HEK293 (cell line): Measurements from ENCODE around the gene TTLL3.

Source experiments
- CTCF ChIA-PET: fragments of 350-600 bp; formaldehyde crosslinking; extraction: SDS; loops from one replicate; lab custom pipeline; 2021; ENCODE audit warnings: antibody characterized with exemption; lab: Yijun Ruan, JAX
- POLR2A ChIA-PET: fragments of 300-600 bp; formaldehyde crosslinking; extraction: SDS; loops from one replicate; lab custom pipeline; 2020; ENCODE audit warnings: antibody characterized with exemption, inconsistent platforms; lab: Yijun Ruan, JAX
- H3K27ac ChIP-seq: fragments of 200-500 bp; sonication (Bioruptor generic); 2 replicates; pipeline ENCODE4 v1.5.1; 2014; ENCODE audit warnings: low read depth, low read length, control low read depth, inconsistent platforms; ENCODE audit errors: extremely low read depth
- H3K36me3 ChIP-seq, 2 experiments: fragments of 200-500 bp in 1 of 2; sonication (Bioruptor generic) in 1 of 2; 1 replicate in 1 of 2; 2 replicates in 1 of 2; pipeline ENCODE4 v1.5.1; 2014 to 2017; ENCODE audit warnings: inconsistent platforms in 2 of 2, low read length in 2 of 2; ENCODE audit not compliant: control insufficient read depth in 2 of 2, insufficient read depth in 1 of 2
- H3K4me1 ChIP-seq: fragments of 200-500 bp; sonication (Bioruptor generic); 2 replicates; pipeline ENCODE4 v1.5.1; 2014; ENCODE audit warnings: mild to moderate bottlenecking, low read length, inconsistent platforms; ENCODE audit not compliant: control insufficient read depth, insufficient read depth
- H3K4me3 ChIP-seq: 2 replicates; pipeline ENCODE4 v1.5.1; 2011; ENCODE audit warnings: low read depth, mild to moderate bottlenecking, control low read depth, low read length, moderate library complexity
- H3K9me3 ChIP-seq: fragments of 200-500 bp; sonication (Bioruptor generic); 2 replicates; pipeline ENCODE4 v1.5.1; 2014; ENCODE audit warnings: low read depth, low read length, inconsistent platforms; ENCODE audit not compliant: control insufficient read depth, insufficient read depth
- HOXA7 ChIP-seq: sonication (generic); formaldehyde crosslinking; IDR thresholded peaks from 2 replicates; pipeline ENCODE4 v1.8.1; 2022; ENCODE audit warnings: missing genetic modification reagents, borderline replicate concordance
- HOXD13 ChIP-seq: sonication (generic); formaldehyde crosslinking; IDR thresholded peaks from 2 replicates; pipeline ENCODE4 v1.8.0; 2022; ENCODE audit warnings: missing genetic modification reagents, borderline replicate concordance
- KLF8 ChIP-seq: fragments of 450-650 bp; formaldehyde crosslinking; IDR thresholded peaks from 2 replicates; pipeline ENCODE4 v1.5.1; 2016; ENCODE audit warnings: missing biosample characterization, missing genetic modification characterization
- OVOL3 ChIP-seq: fragments of 450-650 bp; formaldehyde crosslinking; IDR thresholded peaks from 2 replicates; pipeline ENCODE4 v1.5.1; 2016; ENCODE audit warnings: missing biosample characterization, missing genetic modification characterization
- PRDM4 ChIP-seq: fragments of 450-650 bp; formaldehyde crosslinking; IDR thresholded peaks from 2 replicates; pipeline ENCODE4 v1.5.1; 2017; ENCODE audit warnings: missing biosample characterization, missing genetic modification characterization
- REST ChIP-seq: fragments of 450-650 bp; formaldehyde crosslinking; IDR thresholded peaks from 2 replicates; pipeline ENCODE4 v1.5.1; 2016; ENCODE audit warnings: missing biosample characterization, missing genetic modification characterization
- SALL2 ChIP-seq: fragments of 450-650 bp; formaldehyde crosslinking; IDR thresholded peaks from 2 replicates; pipeline ENCODE4 v1.5.0; 2017; ENCODE audit warnings: missing biosample characterization, mild to moderate bottlenecking, missing genetic modification characterization, borderline replicate concordance
- TSHZ1 ChIP-seq: fragments of 450-650 bp; formaldehyde crosslinking; IDR thresholded peaks from 2 replicates; pipeline ENCODE4 v1.5.1; 2016; ENCODE audit warnings: missing biosample characterization, missing genetic modification characterization, borderline replicate concordance
- ZBTB11 ChIP-seq: fragments of 450-650 bp; formaldehyde crosslinking; conservative IDR thresholded peaks from 2 replicates; pipeline ENCODE4 v1.5.1; 2016; ENCODE audit warnings: low read depth, missing biosample characterization, missing genetic modification characterization
- ZFHX2 ChIP-seq: fragments of 450-650 bp; formaldehyde crosslinking; conservative IDR thresholded peaks from 2 replicates; pipeline ENCODE4 v1.5.1; 2016; ENCODE audit warnings: missing biosample characterization, missing genetic modification characterization
- ZFP41 ChIP-seq: fragments of 450-650 bp; formaldehyde crosslinking; IDR thresholded peaks from 2 replicates; pipeline ENCODE4 v1.5.1; 2016; ENCODE audit warnings: missing biosample characterization, missing genetic modification characterization, borderline replicate concordance
- ZNF114 ChIP-seq: fragments of 450-650 bp; formaldehyde crosslinking; IDR thresholded peaks from 2 replicates; pipeline ENCODE4 v1.5.0; 2017; ENCODE audit warnings: missing biosample characterization, missing genetic modification characterization
- ZNF121 ChIP-seq: fragments of 450-650 bp; formaldehyde crosslinking; IDR thresholded peaks from 2 replicates; pipeline ENCODE4 v1.5.1; 2016; ENCODE audit warnings: missing biosample characterization, missing genetic modification characterization
- ZNF16 ChIP-seq: fragments of 450-650 bp; formaldehyde crosslinking; IDR thresholded peaks from 2 replicates; pipeline ENCODE4 v1.5.1; 2016; ENCODE audit warnings: low read depth, missing biosample characterization, missing genetic modification characterization
- ZNF174 ChIP-seq: fragments of 450-650 bp; formaldehyde crosslinking; IDR thresholded peaks from 2 replicates; pipeline ENCODE4 v1.5.0; 2017; ENCODE audit warnings: missing biosample characterization, mild to moderate bottlenecking, missing genetic modification characterization
- ZNF248 ChIP-seq: fragments of 450-650 bp; formaldehyde crosslinking; IDR thresholded peaks from 2 replicates; pipeline ENCODE4 v1.5.1; 2017; ENCODE audit warnings: missing biosample characterization, missing genetic modification characterization
- ZNF266 ChIP-seq: fragments of 450-650 bp; formaldehyde crosslinking; IDR thresholded peaks from 2 replicates; pipeline ENCODE4 v1.5.1; 2016; ENCODE audit warnings: missing biosample characterization, missing genetic modification characterization, low read depth
- ZNF302 ChIP-seq: fragments of 450-650 bp; formaldehyde crosslinking; IDR thresholded peaks from 2 replicates; pipeline ENCODE4 v1.5.1; 2016; ENCODE audit warnings: missing biosample characterization, missing genetic modification characterization, low read depth
- ZNF350 ChIP-seq: fragments of 450-650 bp; formaldehyde crosslinking; IDR thresholded peaks from 2 replicates; pipeline ENCODE4 v1.5.0; 2017; ENCODE audit warnings: missing biosample characterization, mild to moderate bottlenecking, missing genetic modification characterization
- ZNF530 ChIP-seq: fragments of 450-650 bp; formaldehyde crosslinking; IDR thresholded peaks from 2 replicates; pipeline ENCODE4 v1.5.1; 2016; ENCODE audit warnings: low read depth, missing biosample characterization, missing genetic modification characterization
- ZNF585B ChIP-seq: fragments of 450-650 bp; formaldehyde crosslinking; IDR thresholded peaks from 2 replicates; pipeline ENCODE4 v1.5.1; 2016; ENCODE audit warnings: missing biosample characterization, missing genetic modification characterization
- ZNF670 ChIP-seq: fragments of 450-650 bp; formaldehyde crosslinking; IDR thresholded peaks from 2 replicates; pipeline ENCODE4 v1.5.1; 2016; ENCODE audit warnings: missing biosample characterization, missing genetic modification characterization, low read depth
- ZNF768 ChIP-seq: fragments of 450-650 bp; formaldehyde crosslinking; IDR thresholded peaks from 2 replicates; pipeline ENCODE4 v1.5.1; 2018; ENCODE audit warnings: missing biosample characterization, mild to moderate bottlenecking, missing genetic modification characterization

Gene TTLL3

GRCh38 chr3:9833078-9833477 is 23.0 kb downstream of the TTLL3 start (continued):
- TF ChIP-seq TSHZ1 = no peak
- TF ChIP-seq ZFP41 (tag by site-specific recombination) = no peak
- TF ChIP-seq PRDM4 (tag by site-specific recombination) = no peak
- no peak for TF ChIP-seq ZNF114 (tag by site-specific recombination)
- no peak for TF ChIP-seq ZNF248 (tag by site-specific recombination)

GRCh38 chr3:9834520-9835380 is 24.7 kb downstream of the TTLL3 start:
- ChIA-PET POLR2A (interaction anchor here (1.5 to 1.7 kb wide), 2 partner anchors 9 to 112 kb away, joined by 5 to 6 read pairs; partner anchors contain the start of gene RPUSD3), CTCF (interaction anchor here (0.7 kb wide), 1 partner anchor 20 kb away, joined by 3 read pairs; no protein-coding TSS in a partner anchor)
- peaks cover 27 to 72% of the 10 kb centered on the region in 2 experiments for H3K36me3 ChIP-seq
- no peaks in the 10 kb centered on the region for H3K9me3 ChIP-seq
- H3K27ac ChIP-seq = no peak overlapping the region
- H3K4me3 ChIP-seq = no peak overlapping the region
- no peak for TF ChIP-seq ZNF174 (tag by site-specific recombination)
- no peak for TF ChIP-seq OVOL3 (tag by site-specific recombination)
- TF ChIP-seq ZBTB11 (tag by site-specific recombination) = no peak
- no peak for TF ChIP-seq REST
- TF ChIP-seq ZNF266 (tag by site-specific recombination) = no peak
- no peak for TF ChIP-seq ZNF768 (tag by site-specific recombination)
- no peak for TF ChIP-seq ZNF670 (tag by site-specific recombination)
- TF ChIP-seq ZNF16 (tag by site-specific recombination) = no peak
- TF ChIP-seq ZFHX2 (tag by site-specific recombination) = no peak
- no peak for TF ChIP-seq SALL2 (tag by site-specific recombination)
- no peak for TF ChIP-seq HOXA7
- TF ChIP-seq ZNF585B (tag by site-specific recombination) = no peak
- TF ChIP-seq HOXD13 (CRISPR knock-in tag) = no peak
- no peak for TF ChIP-seq ZNF121 (tag by site-specific recombination)
- no peak for TF ChIP-seq ZNF302 (tag by site-specific recombination)
- TF ChIP-seq KLF8 (tag by site-specific recombination) = no peak
- TF ChIP-seq ZNF530 = no peak
- TF ChIP-seq ZNF350 = no peak
- no peaks in the 10 kb centered on the region for H3K4me1 ChIP-seq
